ENCODE results near the gene ATP11A.
"Not testable (repeated sequence)": the region's sequence is repeated elsewhere in the genome, so short reads cannot be mapped to it uniquely, and the experiment has no call there.

The ATP11A gene

DNA sequence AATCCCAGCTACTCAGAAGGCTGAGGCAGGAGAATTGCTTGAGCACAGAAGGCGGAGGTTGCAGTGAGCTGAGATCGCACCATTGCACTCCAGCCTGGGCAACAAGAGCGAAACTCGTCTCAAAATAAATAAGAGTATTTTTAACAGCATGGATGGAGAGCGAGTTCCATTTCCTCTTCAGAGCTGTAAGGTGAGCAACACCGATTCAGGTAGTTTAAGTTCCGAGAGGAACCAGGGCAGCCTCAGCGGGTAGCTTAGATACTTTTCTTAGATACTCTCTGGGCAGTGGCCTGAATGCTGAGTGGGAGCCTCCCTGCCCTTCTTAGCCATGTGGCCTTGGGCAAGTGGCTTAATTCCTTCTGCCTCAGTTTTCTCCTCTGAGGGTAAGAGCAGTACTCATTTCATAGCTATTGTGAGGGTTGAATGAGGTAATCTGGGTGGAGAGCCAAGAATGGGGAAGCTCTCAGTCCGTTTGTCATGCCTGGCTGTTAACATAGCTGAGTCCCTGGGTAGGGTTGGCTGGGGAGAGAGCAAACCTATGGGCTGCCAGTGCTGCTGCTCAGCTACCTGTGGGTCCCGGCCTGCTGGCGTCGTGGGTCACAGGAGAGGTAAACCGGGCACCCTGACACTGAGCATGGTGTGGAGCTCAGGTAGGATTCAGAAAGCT, 4.1 kb downstream of the ATP11A start:
- DNase-seq = no peak

DNA sequence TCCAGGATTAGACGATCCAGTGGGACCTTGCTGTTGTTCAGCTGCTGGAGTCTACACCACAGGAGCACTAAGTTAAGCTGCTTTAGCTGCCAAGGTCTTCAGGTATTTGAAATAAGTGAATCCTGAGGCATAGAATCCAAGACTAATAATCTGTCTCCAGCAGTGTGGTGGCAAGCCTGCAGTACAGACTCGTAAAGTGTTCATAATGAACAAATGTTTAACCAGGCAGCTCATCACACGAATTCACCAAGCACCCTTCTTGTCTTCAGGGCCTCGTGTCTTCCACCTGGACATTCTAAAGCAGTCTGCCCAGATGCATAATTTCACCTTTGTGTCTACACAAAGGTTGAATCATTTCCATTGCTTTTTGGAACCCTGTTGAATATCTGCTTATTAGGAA, 5.3 kb downstream of the ATP11A start:
- no peak for DNase-seq

DNA sequence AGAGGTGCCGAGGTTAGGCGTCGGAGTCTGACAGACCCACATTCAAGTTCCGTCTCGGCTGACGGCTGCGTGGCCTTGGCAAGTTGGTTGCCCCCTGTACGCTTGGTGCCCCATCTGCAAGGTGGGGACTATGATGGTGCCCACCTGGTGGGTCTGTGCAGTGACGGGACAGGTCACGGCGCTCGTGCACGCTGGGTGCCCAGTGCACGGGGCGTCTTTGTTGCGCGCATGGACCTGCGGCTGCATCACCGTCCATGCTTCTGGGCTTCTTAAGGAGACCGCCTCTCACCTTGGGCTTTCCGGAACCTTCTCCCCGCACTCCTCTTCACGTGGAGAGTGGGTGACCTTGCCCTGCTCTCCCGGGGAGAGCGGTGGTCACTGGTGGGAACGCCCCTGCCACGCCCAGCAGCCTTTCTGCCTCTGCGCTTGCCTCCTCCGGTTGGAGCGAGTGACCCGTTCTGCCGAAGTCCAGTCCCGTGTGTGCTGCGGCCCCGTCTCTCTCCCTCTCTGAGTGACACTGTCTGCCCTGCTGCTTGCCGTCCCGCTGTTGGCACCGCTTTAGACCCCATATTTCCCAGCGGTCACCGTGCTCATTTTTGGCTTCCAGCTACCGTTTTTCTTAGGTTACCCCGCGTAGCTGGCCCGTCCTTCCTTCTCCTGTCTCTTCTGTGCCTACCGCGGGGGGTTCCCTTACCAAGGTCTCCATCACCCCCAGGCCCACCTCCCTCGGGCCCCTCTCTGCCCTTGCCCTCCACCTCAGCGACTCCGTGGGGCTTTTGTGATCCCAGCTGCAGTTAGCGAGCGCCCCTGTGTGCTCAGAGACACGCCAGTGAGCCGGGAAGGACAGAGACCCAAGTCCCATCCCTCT, 6.4 kb downstream of the ATP11A start:
- DNase-seq = no peak

DNA sequence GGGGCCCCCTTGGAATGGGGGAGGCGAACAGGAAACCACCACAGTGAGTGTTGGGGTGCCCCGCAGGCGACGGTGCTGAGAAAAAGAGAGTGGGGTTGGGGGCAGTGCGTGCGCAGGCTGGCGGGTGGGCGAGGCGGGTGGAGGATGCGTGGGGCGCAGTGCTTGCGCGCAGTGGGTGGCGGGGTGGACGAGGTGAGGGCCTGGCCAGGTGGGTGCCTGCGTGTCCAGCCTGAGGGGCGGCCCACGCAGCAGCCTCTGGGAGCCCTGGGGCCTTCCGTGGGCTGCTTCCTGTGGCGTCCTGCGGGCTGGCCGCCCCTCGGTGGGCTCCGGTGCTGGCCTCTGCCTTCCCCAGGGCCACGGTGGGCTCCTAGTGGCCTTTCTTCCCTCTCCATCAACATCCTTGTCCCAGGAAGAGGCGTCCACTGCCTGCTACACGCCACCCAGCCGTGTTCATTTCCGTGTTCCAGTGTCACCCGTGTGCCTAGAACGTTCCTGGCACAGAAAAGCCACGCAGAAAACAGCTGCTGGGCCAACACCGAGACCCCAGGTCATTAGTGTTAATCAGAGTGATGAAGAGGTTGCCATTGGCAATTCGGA, 7.1 kb downstream of the ATP11A start:
- no peak for DNase-seq

- no peak for DNase-seq
Measured at GRCh38 chr13:112697756-112698655, 8.2 kb downstream of the ATP11A start.

DNA sequence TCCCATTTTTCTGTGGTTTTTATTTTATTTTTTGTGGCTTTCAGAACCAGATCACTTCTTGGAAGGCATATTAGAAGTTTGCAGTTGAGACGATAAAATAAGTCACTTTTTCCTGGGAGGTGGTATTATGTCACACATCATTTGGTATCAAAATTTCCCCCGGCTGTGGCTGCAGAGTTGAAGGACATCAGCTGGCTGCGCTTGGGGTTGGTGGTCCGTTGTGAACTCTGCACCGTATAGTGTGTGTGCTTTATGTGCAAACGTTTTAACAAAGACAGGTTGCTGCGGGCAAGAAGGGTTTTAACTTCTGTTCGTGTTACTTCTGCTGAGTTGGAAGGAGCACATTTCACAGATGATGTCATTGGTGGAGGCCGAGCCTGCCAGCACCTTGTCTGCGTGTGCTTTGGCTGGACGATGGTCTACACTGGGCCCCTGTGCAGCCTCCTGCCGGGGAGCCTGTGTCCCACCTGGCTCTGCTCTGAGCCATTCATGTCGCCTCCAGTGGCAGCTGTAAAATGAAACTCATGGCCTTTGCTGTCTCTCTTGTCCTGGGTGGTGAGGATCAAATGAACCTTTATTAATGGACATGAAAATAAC, 9.6 kb downstream of the ATP11A start:
- DNase-seq = no peak

DNA sequence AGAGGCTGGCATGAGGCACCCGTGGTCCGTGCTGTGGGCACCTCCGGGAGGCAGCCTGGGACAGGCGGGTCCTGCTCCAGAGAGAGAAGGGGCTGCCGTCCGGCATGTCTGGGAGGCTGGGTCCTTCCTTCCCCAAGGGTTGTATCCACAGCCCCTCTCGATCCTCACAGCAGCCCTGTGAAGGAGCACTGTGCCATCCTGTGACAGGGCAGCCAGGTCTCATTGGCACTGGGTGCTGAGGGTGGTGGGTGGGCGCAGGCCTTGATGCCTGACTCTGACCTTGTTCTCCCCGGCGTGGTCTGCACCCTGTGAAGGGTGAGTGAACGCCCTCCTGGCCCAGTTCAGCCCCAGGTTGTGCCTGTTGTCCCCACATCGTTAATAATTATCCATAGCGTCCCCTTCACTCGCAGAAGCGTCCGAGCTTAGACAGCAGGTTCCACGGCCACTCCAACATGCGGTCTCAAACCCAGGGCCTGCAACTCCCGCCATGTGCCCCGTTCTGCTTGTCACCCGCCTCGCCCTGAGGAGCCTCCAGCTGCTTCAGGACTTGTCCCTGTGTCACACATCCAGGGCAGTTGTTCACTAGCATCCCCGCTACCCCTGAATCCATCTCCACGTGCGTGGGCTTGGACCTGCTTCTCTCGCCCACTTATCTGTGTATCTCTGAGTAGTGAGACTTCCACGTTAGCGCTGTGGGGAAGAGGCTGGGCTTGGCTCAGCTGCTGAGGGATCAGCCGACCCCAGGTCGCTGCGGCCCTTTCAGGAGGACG, 10.6 kb downstream of the ATP11A start:
- DNase-seq = no peak

- no peak for DNase-seq
Measured at GRCh38 chr13:112702341-112702985, 12.6 kb downstream of the ATP11A start.

GRCh38 chr13:112702986-112703379, 13.1 kb downstream of the ATP11A start:
- DNase-seq = no peak

GRCh38 chr13:112703449-112704284, 13.8 kb downstream of the ATP11A start:
- DNase-seq = no peak

DNA sequence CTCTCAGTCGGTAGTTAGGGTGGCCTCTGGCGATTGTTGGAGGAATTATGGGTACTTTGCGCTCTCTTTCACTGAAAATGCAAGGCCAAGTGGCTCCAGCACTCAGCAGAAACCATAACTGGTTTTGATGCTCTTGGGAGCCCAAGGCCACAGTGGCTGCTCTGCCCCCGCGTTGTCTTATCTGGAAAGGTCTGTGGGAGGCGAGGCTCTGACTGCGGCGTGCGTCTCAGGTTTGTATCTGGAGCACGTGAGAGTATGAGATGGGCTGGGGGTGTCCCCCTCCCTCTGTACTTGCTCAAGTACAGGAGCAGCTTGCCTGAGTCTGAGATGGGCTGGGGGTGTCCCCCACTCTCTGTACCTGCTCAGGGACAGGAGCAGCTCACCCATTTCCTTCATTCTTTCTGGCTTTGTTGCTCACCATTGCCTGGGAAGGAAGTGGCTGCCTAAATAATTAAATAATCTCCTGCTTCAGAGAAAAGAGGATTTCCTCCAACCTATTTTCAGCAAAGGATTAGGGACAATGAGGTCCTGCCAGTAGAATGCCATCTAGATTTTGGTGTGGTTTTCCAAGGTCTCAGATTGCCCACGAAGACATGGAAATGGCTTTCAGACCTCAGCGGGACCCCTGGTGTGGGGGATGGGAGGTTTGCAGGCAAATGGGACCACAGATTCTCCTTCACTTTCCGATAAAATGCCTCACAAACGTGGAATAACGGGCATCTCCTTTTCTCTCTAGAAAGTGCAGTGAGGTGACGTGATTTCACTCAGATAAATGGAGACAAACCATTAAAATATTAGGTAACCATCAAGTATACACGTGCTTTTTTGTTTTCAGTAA, 14.7 kb downstream of the ATP11A start:
- no peak for DNase-seq

DNA sequence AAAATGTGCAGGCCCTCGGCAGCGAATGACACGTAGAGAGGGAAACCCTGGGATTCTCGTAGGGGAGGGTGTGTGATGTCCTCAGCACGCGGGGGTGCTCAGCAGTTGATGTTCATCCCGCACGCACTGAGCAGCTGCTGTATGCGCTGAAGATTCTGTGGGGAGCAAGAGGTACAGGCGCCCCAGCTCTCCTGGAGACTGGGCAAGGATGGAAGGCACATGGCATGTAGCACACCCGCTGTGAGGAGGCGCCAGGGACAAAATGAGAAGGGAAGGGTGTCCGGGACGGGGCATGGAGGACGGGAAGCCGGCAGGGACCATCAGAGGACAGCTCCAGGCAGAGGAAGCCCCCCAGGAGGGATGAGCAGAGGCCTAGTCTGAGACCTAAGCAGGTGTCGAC, 15.4 kb downstream of the ATP11A start:
- DNase-seq = no peak

GRCh38 chr13:112706171-112706570, 16.3 kb downstream of the ATP11A start:
- DNase-seq = no peak

DNA sequence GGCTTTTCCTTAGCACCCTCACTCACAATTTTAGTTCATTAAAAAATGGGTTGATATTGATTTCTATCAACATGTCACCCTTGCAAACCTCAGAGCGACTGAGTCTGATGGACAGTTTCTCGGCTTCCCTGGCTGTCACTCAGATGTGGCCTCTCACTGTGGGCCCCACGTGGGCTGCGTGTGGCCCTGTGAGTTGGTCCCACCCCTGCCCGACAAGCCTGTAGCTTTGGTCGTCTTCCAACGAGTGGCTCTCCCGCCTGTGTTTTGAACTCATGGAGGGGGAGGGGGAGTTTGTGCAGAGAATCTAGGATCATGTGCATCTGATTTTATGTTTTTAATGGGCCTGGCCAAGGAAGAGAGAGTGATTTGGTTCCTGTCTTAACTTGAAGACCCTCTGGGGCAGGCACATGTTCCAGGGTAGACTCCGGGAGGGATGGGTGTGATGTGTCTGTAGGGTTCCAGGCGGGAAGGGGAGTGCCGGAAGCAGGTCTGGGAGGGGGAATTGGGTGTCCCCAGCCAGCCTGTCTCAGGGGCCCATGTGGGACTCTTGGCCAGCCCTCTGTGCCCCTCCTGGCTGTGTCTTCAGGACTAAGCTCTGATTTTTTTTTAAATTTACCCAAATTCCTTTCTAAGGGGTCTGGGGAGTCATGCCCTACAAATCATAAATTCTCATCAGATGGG, 18.9 kb downstream of the ATP11A start:
- DNase-seq = no peak

DNA sequence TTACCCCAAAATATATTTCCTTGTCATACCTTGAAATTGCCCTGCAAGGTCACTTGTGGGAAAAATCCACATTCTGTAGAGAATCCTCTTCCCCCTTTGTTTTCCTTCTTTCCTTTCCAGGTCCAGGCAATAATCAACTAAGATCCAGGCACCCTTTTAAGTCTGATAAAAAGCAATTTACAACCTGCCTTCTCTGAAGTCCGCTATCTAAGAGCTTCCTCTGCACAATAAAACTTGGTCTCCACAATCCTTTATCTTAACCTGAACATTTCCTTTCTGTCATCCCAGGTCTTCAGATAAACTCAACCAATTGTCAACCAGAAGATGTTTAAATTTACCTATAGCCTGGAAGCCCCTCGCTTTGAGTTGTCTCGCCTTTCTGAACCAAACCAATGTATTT, 19.5 kb downstream of the ATP11A start:
- not testable (repeated sequence) for DNase-seq

DNA sequence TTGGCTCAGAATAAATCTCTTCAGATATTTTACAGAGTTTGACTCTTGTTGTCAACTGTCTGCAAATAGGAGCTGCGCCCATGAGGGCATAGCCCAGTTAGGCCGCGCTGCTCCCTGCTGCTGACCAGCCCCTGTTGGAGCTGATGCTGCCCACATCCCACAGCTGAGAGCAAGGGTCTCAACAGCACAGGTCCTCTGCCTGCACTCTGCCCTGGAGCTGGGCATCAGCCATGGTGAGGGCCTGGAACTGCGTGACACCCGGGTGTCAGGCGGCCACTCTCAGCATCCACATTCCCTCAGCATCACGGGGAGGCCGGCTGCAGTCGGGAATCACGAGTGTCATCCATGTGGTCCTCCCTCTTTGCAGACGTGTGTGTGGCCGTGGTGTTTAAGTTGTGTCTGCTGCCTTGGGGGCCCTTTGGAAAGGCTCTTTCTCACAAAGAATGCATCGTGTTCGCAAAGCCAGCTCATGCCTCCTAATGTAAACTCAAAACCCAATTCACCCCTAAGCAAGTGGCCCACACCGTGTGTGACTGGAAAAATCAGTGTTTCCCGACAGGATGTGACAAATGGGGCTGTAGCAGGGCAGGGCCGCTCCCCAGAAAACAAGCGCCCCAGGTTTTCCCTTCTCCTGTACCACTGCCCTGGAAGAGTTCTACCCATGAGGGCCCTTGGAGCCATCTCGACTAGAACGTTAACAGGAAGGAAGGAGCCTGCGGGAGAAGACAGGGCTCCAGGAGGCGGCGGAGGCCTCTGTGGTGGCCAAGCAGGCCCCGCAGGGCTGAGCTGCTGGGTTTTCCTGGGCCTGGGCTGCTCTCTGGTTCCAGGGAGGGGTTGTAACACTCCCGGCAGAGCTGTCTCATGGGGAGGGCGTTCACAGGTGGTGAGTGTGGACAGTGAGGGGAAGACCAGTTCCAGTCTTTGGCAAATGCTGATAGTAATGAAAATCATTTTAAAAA, 20.3 kb downstream of the ATP11A start:
- DNase-seq = no peak

DNA sequence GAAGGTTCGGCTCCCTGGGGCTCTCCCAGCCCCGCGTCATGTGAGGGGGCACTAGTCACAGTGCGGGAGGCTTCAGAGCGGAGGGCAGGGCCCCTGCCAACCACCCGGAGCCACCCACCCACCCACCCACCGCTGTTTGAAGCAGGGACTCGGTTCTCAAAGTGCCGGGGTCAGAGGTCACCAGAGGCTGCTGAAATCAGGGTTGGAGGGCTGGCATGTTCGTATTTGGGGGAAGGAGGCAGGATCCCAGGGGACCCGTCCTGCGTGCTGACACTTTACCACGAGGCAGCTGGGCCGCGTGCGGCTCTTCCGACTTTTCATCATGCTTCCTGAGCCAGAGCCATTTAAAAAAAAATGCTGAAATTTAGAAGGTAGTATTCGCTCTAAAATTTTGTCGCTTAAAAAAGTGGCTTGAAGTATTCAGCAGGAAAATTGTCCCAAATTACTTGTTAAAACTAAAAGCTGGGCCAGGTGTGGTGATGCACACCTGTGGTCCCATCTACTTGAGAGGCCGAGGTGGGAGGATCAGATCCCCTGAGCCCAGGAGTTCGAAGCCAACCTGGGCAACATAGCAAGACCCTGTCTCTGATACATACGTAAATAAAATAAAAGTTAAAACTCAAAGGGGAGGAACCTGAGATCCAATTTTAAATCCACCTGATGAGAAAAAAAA, 21.2 kb downstream of the ATP11A start:
- DNase-seq = no peak

All from T-helper 2 cell (primary cell).